ENCODE measurements around the gene CHAF1B. TPM values are rescaled to one million over a fixed set of nuclear protein-coding genes. Genes with fewer than 3 reads are reported as not detected.

Gene CHAF1B
- polyA plus RNA-seq, 3 donors, result 0.24 TPM; not detected in 2

- DNase-seq, result peak in 2 of 3 donors; percentile 20 to 33
- H3K9ac ChIP-seq (ENCODE audit: insufficient read depth, low read length, poor library complexity, severe bottlenecking), result no peak overlapping the region
Observed at GRCh38 chr21:36437745-36438128, 52.5 kb downstream of the CHAF1B start.

GRCh38 chr21:36441715-36442114 is 56.5 kb downstream of the CHAF1B start:
- Histone ChIP-seq H2AFZ (ENCODE audit: insufficient read depth, low read depth, low read length, poor library complexity, severe bottlenecking) (no peak overlapping the region), H3K9ac (ENCODE audit: insufficient read depth, low read length, poor library complexity, severe bottlenecking) (no peak overlapping the region), H3K27ac (ENCODE audit: low read depth in 1 of 2, low read length in 2 of 2) (no peak overlapping the region), H3K4me3 (replicated peaks in 1 of 3; ENCODE audit: low read depth in 2 of 3, low read length in 3 of 3) (no peak overlapping the region), H3K4me1 (ENCODE audit: control insufficient read depth in 1 of 2, insufficient read depth in 2 of 2, low read length in 2 of 2) (peaks cover 0 to 12% of the 10 kb centered on the region in 2 donors), H3K79me2 (ENCODE audit: insufficient read depth, low read length) (no peaks in the 10 kb centered on the region), H4K20me1 (ENCODE audit: insufficient read depth, low read length) (no peaks in the 10 kb centered on the region), H3K4me2 (replicated peaks; ENCODE audit: extremely low read depth, low read length, poor library complexity, severe bottlenecking) (no peak overlapping the region), H3K36me3 (replicated peaks in 1 of 2; ENCODE audit: control insufficient read depth in 1 of 2, insufficient read depth in 2 of 2, low read length in 2 of 2) (no peaks in the 10 kb centered on the region), H3K27me3 (ENCODE audit: control insufficient read depth in 2 of 2, insufficient read depth in 2 of 2, low read length in 2 of 2) (no peaks in the 10 kb centered on the region), H3K9me3 (replicated peaks in 1 of 2; ENCODE audit: control insufficient read depth in 1 of 2, insufficient read depth in 1 of 2, low read length in 2 of 2) (no peaks in the 10 kb centered on the region)
- intact Hi-C loops (cut with micrococcal nuclease), result no loop called here
- Mint-ChIP-seq H3K36me3 (no peaks in the 10 kb centered on the region), H3K27me3 (ENCODE audit: low read depth in 3 of 3) (peaks cover 4 to 5% (median 4%) of the 10 kb centered on the region in 3 donors), H3K9me3 (no peaks in the 10 kb centered on the region), H3K4me3 (peak overlapping the region in 1 of 2 donors; percentile 31), H3K27ac (no peak overlapping the region), H3K4me1 (peaks cover 18% of the 10 kb centered on the region)
- DNase-seq, result no peak
- no peak for TF ChIP-seq CTCF (IDR thresholded peaks at IDR 0.05)
- 100% methylated on average over 3 of the region's 6 CpGs for WGBS (ENCODE audit: insufficient coverage)

More at GRCh38 chr21:36437745-36438128, 52.5 kb downstream of the CHAF1B start:
- Histone ChIP-seq H3K79me2 (ENCODE audit: insufficient read depth, low read length) (no peaks in the 10 kb centered on the region), H3K4me1 (ENCODE audit: control insufficient read depth in 1 of 2, insufficient read depth in 2 of 2, low read length in 2 of 2) (peaks cover 0 to 12% of the 10 kb centered on the region in 2 donors), H4K20me1 (ENCODE audit: insufficient read depth, low read length) (no peaks in the 10 kb centered on the region), H3K9me3 (replicated peaks in 1 of 2; ENCODE audit: control insufficient read depth in 1 of 2, insufficient read depth in 1 of 2, low read length in 2 of 2) (no peaks in the 10 kb centered on the region), H3K36me3 (replicated peaks in 1 of 2; ENCODE audit: control insufficient read depth in 1 of 2, insufficient read depth in 2 of 2, low read length in 2 of 2) (no peaks in the 10 kb centered on the region), H3K27ac (ENCODE audit: low read depth in 1 of 2, low read length in 2 of 2) (no peak overlapping the region), H3K4me3 (replicated peaks in 1 of 3; ENCODE audit: low read depth in 2 of 3, low read length in 3 of 3) (no peak overlapping the region), H2AFZ (ENCODE audit: insufficient read depth, low read depth, low read length, poor library complexity, severe bottlenecking) (no peak overlapping the region), H3K4me2 (replicated peaks; ENCODE audit: extremely low read depth, low read length, poor library complexity, severe bottlenecking) (no peak overlapping the region), H3K27me3 (ENCODE audit: control insufficient read depth in 2 of 2, insufficient read depth in 2 of 2, low read length in 2 of 2) (no peaks in the 10 kb centered on the region)
- no peak overlapping the region for H3K4me3 Mint-ChIP-seq
- WGBS (ENCODE audit: insufficient coverage), result 7% methylated on average over 2 of the region's 6 CpGs
- intact Hi-C loops (cut with micrococcal nuclease), result no loop called here
- H3K27me3 Mint-ChIP-seq (ENCODE audit: low read depth in 3 of 3), result peaks cover 2 to 6% (median 2%) of the 10 kb centered on the region in 3 donors
- H3K4me1 Mint-ChIP-seq, result peaks cover 18% of the 10 kb centered on the region
- H3K27ac Mint-ChIP-seq, result peak overlapping the region in 1 of 7 donors; percentile 2
- no peaks in the 10 kb centered on the region for H3K36me3 Mint-ChIP-seq
- no peaks in the 10 kb centered on the region for H3K9me3 Mint-ChIP-seq
- TF ChIP-seq CTCF (IDR thresholded peaks at IDR 0.05), result no peak

Data from CD14-positive monocyte (primary cell).